CD4-positive, alpha-beta memory T cell (primary cell): ENCODE measurements around the gene REPS1. TPM values are rescaled to one million over a fixed set of nuclear protein-coding genes. Genes with fewer than 3 reads are reported as not detected.

Experiments used
- CTCF ChIA-PET: fragments of 350-600 bp; sonication (Branson Sonifier 250); formaldehyde crosslinking; loops from one replicate; lab custom pipeline; 2021; ENCODE audit warnings: inconsistent platforms; ENCODE audit not compliant: partially characterized antibody; lab: Charles Lee
- POLR2A ChIA-PET: fragments of 350-600 bp; sonication (Branson Sonifier 250); formaldehyde crosslinking; loops from one replicate; lab custom pipeline; 2021; ENCODE audit not compliant: partially characterized antibody; lab: Charles Lee
- DNase-seq, 5 donors: peaks; one replicate each; pipeline versions ENCODE4 v3.0.0 to v3.0.0-alpha.2; 2020 to 2022; ENCODE audit warnings: mixed read lengths in 1 of 5
- H3K27ac ChIP-seq: one replicate; pipeline ENCODE4 v1.7.0; 2013; ENCODE audit warnings: low read depth, low read length
- H3K27me3 ChIP-seq: 2 replicates; pipeline ENCODE4 v1.7.0; 2013; ENCODE audit warnings: mild to moderate bottlenecking, low read length, moderate library complexity; ENCODE audit not compliant: insufficient read depth
- H3K36me3 ChIP-seq: 2 replicates; pipeline ENCODE4 v1.7.0; 2013; ENCODE audit warnings: mild to moderate bottlenecking, low read length, moderate library complexity; ENCODE audit not compliant: insufficient read depth
- H3K4me1 ChIP-seq: 2 replicates; pipeline ENCODE4 v1.7.0; 2013; ENCODE audit warnings: mild to moderate bottlenecking, low read length, moderate library complexity; ENCODE audit not compliant: insufficient read depth
- H3K4me3 ChIP-seq, 2 donors: one replicate each; pipeline ENCODE4 v1.7.0; 2013; ENCODE audit warnings: low read length in 2 of 2, mild to moderate bottlenecking in 1 of 2
- H3K9me3 ChIP-seq, 2 donors: one replicate each; pipeline ENCODE4 v1.7.0; 2013; ENCODE audit warnings: low read length in 2 of 2, control low read depth in 1 of 2; ENCODE audit not compliant: control insufficient read depth in 1 of 2
- H3K27ac Mint-ChIP-seq, 7 donors: one replicate each; pipeline ENCODE4 v1.8.0; 2020 to 2021; ENCODE audit warnings: mixed read lengths in 7 of 7, mild to moderate bottlenecking in 6 of 7, inconsistent platforms in 3 of 7, moderate library complexity in 3 of 7
- H3K27me3 Mint-ChIP-seq, 2 donors: one replicate each; pipeline ENCODE4 v1.8.0; 2020 to 2021; ENCODE audit warnings: mixed read lengths in 2 of 2
- H3K36me3 Mint-ChIP-seq, 2 donors: one replicate each; pipeline ENCODE4 v1.8.0; 2020 to 2021; ENCODE audit warnings: mixed read lengths in 2 of 2, inconsistent platforms in 1 of 2, mild to moderate bottlenecking in 1 of 2
- H3K4me1 Mint-ChIP-seq, 4 donors: one replicate each; pipeline ENCODE4 v1.8.0; 2020 to 2021; ENCODE audit warnings: mixed read lengths in 4 of 4, mild to moderate bottlenecking in 1 of 4
- H3K4me3 Mint-ChIP-seq, 8 donors: one replicate each; pipeline ENCODE4 v1.8.0; 2020 to 2021; ENCODE audit warnings: mixed read lengths in 8 of 8, mild to moderate bottlenecking in 7 of 8, moderate library complexity in 6 of 8, inconsistent platforms in 3 of 8
- H3K9me3 Mint-ChIP-seq, 8 donors: one replicate each; pipeline ENCODE4 v1.8.0; 2020 to 2021; ENCODE audit warnings: mixed read lengths in 8 of 8, mild to moderate bottlenecking in 5 of 8, inconsistent platforms in 3 of 8, moderate library complexity in 1 of 8
- intact Hi-C: fragments of 100-400 bp; cut with micrococcal nuclease; formaldehyde crosslinking; loops from one replicate; pipeline ENCODE4 v1.15.1; 2023
- polyA plus RNA-seq, 2 donors: library from polyadenylated mRNA; unstranded; fragments of 300-500 nt; fragmentation: Illumina TruSeq; gene quantifications; one replicate each; pipeline ENCODE4 v1.2.3, GENCODE V29; 2021
- total RNA-seq, 2 experiments: library from RNA; stranded (reverse); gene quantifications; one replicate each; pipeline ENCODE4 v1.2.3, GENCODE V29; 2021

Gene REPS1
- total and polyA plus RNA-seq, 4 experiments from 2014 or later = 22.3 to 69.3 (median 52.9) TPM

DNA sequence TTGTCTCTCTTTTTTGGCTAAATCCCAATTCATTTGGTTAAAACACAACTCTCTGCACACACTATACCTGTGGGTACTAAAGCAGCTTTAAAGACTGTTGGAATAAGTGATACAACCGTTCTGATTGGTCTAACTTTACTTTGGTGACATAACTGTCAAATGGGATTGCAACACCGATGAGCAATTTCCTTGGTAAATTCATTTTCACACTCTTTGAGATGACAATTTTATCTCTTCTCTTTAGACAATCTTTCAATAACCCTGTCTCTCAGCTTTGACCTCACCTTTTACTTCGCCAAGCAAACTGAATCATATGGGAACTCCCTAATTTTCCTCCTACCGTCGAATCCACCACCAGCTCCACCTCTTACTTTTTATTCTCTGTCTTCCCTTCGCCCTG is 131.4 kb downstream of the REPS1 start:
- H3K9me3 ChIP-seq = no peaks in the 10 kb centered on the region
- H3K27ac ChIP-seq = no peak overlapping the region
- Mint-ChIP-seq H3K36me3 (no peaks in the 10 kb centered on the region), H3K9me3 (no peaks in the 10 kb centered on the region), H3K27me3 (peaks cover 8 to 10% of the 10 kb centered on the region in 2 donors), H3K4me1 (no peaks in the 10 kb centered on the region), H3K27ac (no peak overlapping the region), H3K4me3 (no peak overlapping the region)
- H3K36me3 ChIP-seq = no peaks in the 10 kb centered on the region
- intact Hi-C loops = no loop called here
- no peak for DNase-seq
- ChIA-PET POLR2A (no interaction called here), CTCF (no interaction called here)
- no peaks in the 10 kb centered on the region for H3K27me3 ChIP-seq
- no peak overlapping the region for H3K4me3 ChIP-seq
- H3K4me1 ChIP-seq = no peaks in the 10 kb centered on the region

Other genes starting within 250 kb of the REPS1 start
- gene CCDC28A, start 214.5 kb downstream of the REPS1 start, total RNA-seq = 10 to 100 TPM; 32.4 to 33.9 TPM
- 10 to 100 TPM; 53.8 to 54.8 TPM for gene CCDC28A, start 214.5 kb downstream of the REPS1 start, polyA plus RNA-seq
- gene ECT2L, start 192.2 kb downstream of the REPS1 start, total RNA-seq = not detected
- gene ECT2L, start 192.2 kb downstream of the REPS1 start, polyA plus RNA-seq = under 1 TPM in 1 of 2 donors, not detected in 1; 0.13 TPM
- gene ABRACL, start 40.5 kb upstream of the REPS1 start, total RNA-seq = 100 to 1,000 TPM; 103 to 112 TPM
- gene ABRACL, start 40.5 kb upstream of the REPS1 start, polyA plus RNA-seq = 100 to 1,000 TPM; 249 to 289 TPM
- gene HECA, start 146.8 kb upstream of the REPS1 start, total RNA-seq = 100 to 1,000 TPM; 154 to 161 TPM
- gene HECA, start 146.8 kb upstream of the REPS1 start, polyA plus RNA-seq = 10 to 100 TPM in 1 of 2 donors, 1 to 10 TPM in 1; 5.4 to 12.1 TPM